NCI-H1930 (cell line): ENCODE results near the gene SLC29A4.
"Not testable (repeated sequence)": the region's sequence is repeated elsewhere in the genome, so short reads cannot be mapped to it uniquely, and the experiment has no call there.

Source experiments
- DNase-seq, 2 experiments: peaks; one replicate each; lab custom pipeline; 2025; lab: John Stamatoyannopoulos, UW

Gene SLC29A4, protein sequence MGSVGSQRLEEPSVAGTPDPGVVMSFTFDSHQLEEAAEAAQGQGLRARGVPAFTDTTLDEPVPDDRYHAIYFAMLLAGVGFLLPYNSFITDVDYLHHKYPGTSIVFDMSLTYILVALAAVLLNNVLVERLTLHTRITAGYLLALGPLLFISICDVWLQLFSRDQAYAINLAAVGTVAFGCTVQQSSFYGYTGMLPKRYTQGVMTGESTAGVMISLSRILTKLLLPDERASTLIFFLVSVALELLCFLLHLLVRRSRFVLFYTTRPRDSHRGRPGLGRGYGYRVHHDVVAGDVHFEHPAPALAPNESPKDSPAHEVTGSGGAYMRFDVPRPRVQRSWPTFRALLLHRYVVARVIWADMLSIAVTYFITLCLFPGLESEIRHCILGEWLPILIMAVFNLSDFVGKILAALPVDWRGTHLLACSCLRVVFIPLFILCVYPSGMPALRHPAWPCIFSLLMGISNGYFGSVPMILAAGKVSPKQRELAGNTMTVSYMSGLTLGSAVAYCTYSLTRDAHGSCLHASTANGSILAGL

DNA sequence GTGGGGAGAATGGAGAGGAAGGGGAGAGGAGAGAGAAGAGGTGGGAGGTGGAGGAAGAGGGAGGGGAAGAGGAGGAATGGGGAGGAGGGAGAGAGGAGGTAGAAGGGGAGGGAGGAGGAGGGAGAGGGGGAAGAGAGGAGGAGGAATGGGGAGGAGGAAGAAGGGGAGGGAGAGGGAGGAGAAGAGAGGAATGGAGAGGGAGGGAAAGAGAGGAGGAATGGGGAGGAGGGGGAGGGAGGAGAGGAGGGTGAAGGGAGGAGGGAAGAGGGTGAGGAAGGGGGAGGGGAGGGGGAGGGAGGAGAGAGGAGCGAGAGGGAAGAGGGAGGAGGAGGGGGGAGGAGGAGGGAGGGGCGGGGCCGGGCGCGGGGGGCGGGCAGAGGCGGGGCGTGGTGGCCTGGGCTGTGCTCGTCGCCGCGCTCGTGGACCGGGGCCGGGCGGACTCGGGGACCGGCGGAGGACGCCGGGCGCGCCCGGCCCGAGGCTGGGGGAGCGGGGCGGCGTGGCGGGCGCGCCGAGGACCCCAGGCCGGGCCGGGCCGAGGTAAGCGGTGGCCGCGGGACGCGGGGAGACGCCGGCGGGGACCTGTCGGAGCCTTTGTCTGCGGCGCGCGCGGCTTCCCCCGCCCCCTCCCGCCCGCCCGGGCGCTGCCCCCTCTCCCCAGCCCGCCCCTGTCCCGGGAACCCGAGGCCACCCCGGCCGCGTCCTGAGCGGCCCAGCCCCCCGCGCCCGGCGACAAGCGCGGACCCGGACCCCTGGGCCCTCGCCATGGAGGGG lies at the start of gene SLC29A4:
SLC29A4 (plus strand) TSS at position 401 of the 774 bp plus-strand sequence. CDS start 4,874 bp downstream, outside the sequence.
- no peak for DNase-seq

GRCh38 chr7:5234852-5235831 lies 47.6 kb upstream of the SLC29A4 start:
- no peak for DNase-seq

GRCh38 chr7:5237286-5237685 lies 45.5 kb upstream of the SLC29A4 start:
- DNase-seq = no peak

- DNase-seq = no peak
These were observed 44.2 kb upstream of the SLC29A4 start for GRCh38 chr7:5238500-5238899.

DNA sequence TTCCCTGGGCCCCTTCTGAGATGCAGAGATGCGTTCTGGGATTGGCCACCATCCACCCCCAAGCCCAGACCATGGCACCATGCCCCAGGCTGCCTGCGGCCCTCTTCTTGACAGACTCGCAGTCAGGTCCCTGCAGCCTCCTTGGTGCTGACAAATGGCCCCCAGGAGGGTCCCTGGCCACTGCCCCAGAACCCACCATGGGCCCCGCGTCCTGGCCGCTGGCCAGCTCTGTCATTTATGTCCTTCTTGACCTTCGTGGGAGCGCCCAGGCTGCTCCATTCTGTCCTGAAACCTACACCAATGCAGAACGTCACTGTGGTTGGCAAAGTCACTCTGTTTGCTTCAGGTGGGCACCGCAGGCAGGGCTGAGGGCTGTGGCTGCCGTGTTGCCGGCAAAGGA lies 39.5 kb upstream of the SLC29A4 start:
- DNase-seq = no peak

DNA sequence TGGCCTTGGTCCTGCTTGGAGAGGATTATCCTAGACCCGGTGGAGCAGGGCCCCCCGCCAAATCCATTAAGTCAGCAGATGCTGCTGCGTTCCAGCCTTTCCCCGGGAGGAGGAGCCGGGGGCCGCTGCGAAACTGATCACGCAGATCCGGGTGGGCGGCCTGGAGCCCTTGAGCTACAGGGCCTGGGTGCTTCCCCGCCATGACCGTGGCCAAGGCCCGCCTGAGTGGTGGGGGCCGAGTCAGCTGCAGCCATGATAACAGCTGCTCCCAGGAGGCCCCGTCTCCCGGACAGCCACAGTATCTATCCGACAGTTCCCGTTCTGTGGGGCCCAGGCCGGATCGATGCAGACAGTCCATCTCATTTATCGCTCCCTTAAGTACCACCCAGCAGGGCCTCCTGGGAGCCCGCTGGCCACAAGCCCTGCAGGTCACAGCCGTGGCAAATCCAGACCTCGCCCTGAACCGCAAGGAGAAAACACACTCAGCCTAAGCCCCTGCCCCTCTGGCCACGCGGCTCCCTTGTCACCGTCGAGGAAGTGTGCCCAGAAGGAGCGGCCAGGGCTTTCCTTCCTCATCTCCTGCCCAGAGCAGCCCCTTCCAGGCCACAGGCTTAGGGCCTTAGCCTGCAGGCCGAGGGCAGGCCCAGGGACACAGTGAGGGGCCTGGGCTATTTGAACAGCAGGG lies 34.4 kb upstream of the SLC29A4 start:
- no peak for DNase-seq

DNA sequence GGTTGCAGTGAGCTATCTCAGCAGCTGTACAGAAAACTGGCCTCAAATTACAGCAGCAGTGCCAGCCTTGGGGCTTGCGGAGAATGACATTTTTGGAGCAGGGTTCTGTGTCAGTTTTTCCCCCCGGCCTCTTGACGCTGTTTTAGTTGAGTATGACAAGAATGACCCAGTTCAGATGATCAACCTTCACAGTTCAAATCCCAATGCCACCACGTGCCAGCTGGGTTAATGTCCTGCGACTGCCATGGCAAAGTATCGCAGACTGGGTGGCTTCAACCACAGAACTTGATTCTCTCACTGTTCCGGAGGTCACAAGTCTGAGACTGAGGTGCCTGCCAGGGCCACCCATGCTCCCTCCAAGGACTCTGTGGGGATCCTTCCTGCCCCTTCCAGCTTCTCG lies 32.0 kb upstream of the SLC29A4 start:
- not testable (repeated sequence) for DNase-seq

GRCh38 chr7:5253529-5253928 lies 29.2 kb upstream of the SLC29A4 start:
- DNase-seq = not testable (repeated sequence)

- DNase-seq = not testable (repeated sequence)
These were observed 28.4 kb upstream of the SLC29A4 start for GRCh38 chr7:5254371-5254770.

GRCh38 chr7:5255832-5256231 lies 26.9 kb upstream of the SLC29A4 start:
- DNase-seq = no peak

- DNase-seq = not testable (repeated sequence)
These were observed 22.1 kb upstream of the SLC29A4 start for GRCh38 chr7:5260530-5261068.

DNA sequence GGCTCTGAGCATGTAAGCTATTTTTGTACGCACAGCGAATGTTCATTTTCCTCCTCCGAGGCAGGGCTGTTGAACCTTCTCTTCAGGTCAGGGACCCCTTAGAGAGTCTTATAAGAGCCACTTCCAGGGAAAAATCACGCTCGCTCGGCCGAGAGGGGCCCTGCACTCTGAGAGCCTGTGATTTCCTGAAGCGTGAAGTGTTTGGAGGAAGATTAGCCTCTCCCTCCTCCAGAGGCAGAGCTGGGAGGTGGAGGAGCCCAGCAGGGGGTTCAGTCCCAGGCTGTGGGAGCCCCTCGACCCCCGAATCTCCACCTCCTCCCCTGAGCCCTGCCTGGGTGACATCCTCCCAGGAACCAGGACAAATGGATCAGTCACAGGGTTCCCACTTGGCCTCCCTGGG lies 19.7 kb upstream of the SLC29A4 start:
- DNase-seq = not testable (repeated sequence)

DNA sequence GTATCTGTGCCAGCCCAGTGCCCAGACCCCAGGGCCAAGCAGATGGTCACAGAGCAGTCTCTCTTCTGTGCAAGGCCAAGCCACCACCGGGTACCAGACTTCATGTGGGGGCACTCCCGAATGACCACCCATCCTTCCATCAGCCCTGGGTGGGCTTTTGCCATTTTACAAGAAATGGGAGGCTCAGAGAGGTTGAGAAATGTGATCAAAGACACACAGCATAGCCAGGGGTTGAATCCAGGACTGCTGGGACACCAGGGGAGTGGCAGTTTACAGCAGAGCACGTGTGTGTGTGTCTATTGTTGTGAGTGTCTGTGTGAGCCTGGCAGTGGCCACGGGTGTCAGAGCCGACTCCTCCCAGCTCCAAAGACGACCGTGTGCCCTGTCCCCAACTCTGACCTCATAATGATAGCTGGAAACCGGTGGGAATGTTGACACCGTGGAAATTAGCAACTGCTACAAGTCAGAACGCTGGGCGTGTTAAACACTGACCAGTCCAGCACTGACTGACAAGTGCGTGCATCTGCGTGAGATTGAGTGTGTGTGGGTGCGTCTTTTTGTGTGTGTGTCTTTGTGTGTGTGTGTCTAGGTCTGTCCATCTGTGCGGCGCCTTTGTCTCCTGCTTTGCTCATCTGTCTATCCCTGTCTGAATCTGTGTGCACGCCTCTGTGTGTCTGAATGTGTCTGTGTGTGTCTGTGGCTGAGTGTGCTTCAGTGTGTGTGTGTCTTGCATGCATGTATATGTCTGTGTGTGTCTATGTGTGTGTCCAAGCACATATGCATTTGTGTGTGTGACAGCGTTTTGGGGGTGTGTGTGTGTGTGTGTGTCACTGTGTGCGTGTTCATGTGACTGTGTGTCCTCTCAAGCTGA lies 17.2 kb upstream of the SLC29A4 start:
- DNase-seq = no peak

- no peak for DNase-seq
These were observed 16.3 kb upstream of the SLC29A4 start for GRCh38 chr7:5266191-5267028.

DNA sequence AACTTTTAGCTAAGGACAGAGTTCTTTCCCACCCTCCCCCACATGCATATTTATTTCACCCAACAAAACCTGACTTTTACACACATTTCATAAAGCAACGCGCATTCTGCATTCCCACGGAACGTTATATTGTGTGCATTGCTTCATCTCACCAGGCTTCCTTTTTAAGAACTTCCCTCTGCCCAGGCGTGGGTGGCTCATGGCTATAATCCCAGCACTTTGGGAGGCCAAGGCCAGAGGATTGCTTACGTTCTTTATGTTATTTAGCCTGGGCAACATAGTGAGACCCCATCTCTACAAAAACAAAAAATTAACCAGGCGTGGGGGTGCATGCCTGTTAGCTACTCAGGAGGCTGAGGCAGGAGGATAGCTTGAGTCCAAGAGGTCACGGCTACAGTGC lies 14.9 kb upstream of the SLC29A4 start:
- not testable (repeated sequence) for DNase-seq

- not testable (repeated sequence) for DNase-seq
These were observed 12.6 kb upstream of the SLC29A4 start for GRCh38 chr7:5269992-5270657.

DNA sequence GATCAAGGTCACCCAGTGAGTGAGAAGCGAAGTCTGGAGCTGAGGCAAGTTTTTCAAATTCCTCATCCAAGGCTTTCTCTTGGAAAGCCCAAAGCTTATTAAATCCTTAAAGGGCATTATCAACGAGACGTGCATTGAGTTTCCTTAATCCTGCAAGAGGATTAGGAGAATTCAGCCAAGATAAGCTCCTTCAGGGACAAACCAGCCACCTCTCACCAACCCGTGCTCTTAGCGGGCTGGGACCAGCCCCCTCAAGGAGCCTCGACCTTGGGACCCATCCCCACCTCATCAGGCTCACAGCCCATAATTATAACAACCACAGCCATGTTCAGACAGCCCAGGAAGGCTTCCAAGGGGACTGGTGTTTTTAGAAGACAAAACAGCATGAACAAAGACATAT lies 12.0 kb upstream of the SLC29A4 start:
- no peak for DNase-seq

DNA sequence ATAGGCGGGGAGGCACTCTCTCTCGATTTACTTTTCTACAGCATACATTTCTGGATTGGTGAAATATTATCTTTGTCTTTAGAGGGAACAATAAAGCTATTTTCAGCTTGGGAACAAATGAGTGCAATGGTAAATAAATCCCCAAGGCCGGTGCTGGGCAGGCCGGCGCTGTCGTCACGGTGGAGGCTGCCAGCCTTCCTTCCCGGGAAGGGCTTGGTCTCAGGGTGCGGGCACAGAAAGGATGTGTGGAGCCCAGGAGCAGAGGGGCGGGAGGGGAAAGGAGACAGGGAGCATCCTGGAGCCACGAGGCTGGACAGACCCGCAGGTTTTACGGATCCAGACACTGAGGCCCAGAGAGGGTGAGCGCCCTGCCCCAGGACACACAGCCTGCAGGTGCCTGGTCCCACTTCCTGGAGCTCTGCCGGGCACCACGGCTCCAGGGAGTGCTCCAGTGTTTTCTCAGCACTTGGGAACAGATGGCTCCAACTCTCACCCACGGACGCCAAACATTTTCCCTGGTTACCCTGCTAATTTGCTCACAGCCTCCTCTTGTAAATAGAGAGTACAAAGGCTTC lies 8.8 kb upstream of the SLC29A4 start:
- DNase-seq = not testable (repeated sequence)
